ENCODE data around the gene RNF214. TPM values are rescaled to one million over a fixed set of nuclear protein-coding genes. Genes with fewer than 3 reads are reported as not detected.
A peak's percentile ranks its signal among the peaks of the same experiment; 100 is the strongest.

Gene RNF214
- total and polyA plus RNA-seq, 8 donors = 21.5 to 37.1 (median 30.9) TPM

- no peaks in the 10 kb centered on the region for H3K27me3 ChIP-seq
- H3K4me3 ChIP-seq = no peak overlapping the region
- intact Hi-C loops (cut with DNase I) = no loop called here
- H3K27ac ChIP-seq = peak overlapping the region in 1 of 2 donors; percentile 69
- peak; percentile 7 for ATAC-seq
- no peaks in the 10 kb centered on the region for H3K9me3 ChIP-seq
- TF ChIP-seq, protein P1, sequence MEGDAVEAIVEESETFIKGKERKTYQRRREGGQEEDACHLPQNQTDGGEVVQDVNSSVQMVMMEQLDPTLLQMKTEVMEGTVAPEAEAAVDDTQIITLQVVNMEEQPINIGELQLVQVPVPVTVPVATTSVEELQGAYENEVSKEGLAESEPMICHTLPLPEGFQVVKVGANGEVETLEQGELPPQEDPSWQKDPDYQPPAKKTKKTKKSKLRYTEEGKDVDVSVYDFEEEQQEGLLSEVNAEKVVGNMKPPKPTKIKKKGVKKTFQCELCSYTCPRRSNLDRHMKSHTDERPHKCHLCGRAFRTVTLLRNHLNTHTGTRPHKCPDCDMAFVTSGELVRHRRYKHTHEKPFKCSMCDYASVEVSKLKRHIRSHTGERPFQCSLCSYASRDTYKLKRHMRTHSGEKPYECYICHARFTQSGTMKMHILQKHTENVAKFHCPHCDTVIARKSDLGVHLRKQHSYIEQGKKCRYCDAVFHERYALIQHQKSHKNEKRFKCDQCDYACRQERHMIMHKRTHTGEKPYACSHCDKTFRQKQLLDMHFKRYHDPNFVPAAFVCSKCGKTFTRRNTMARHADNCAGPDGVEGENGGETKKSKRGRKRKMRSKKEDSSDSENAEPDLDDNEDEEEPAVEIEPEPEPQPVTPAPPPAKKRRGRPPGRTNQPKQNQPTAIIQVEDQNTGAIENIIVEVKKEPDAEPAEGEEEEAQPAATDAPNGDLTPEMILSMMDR (IDR thresholded peaks at IDR 0.05) = no peak
- H3K4me1 ChIP-seq = peaks cover 12 to 20% of the 10 kb centered on the region in 2 donors
- peak in 1 of 4 donors; percentile 64 for DNase-seq
- peaks cover 0 to 100% of the 10 kb centered on the region in 2 donors for H3K36me3 ChIP-seq
Measured at GRCh38 chr11:117220568-117220967, 11.9 kb upstream of the RNF214 start.

GRCh38 chr11:117220999-117221774 lies 11.3 kb upstream of the RNF214 start:
- peak; percentile 15 for ATAC-seq
- intact Hi-C loops (cut with DNase I) = no loop called here
- Histone ChIP-seq H3K36me3 (peaks cover 0 to 97% of the 10 kb centered on the region in 2 donors), H3K9me3 (no peaks in the 10 kb centered on the region), H3K4me3 (no peak overlapping the region), H3K27me3 (no peaks in the 10 kb centered on the region), H3K4me1 (peaks cover 12 to 20% of the 10 kb centered on the region in 2 donors), H3K27ac (peak overlapping the region in 1 of 2 donors; percentile 69)
- TF ChIP-seq, protein P1 (IDR thresholded peaks at IDR 0.05) = no peak
- DNase-seq = no peak

DNA sequence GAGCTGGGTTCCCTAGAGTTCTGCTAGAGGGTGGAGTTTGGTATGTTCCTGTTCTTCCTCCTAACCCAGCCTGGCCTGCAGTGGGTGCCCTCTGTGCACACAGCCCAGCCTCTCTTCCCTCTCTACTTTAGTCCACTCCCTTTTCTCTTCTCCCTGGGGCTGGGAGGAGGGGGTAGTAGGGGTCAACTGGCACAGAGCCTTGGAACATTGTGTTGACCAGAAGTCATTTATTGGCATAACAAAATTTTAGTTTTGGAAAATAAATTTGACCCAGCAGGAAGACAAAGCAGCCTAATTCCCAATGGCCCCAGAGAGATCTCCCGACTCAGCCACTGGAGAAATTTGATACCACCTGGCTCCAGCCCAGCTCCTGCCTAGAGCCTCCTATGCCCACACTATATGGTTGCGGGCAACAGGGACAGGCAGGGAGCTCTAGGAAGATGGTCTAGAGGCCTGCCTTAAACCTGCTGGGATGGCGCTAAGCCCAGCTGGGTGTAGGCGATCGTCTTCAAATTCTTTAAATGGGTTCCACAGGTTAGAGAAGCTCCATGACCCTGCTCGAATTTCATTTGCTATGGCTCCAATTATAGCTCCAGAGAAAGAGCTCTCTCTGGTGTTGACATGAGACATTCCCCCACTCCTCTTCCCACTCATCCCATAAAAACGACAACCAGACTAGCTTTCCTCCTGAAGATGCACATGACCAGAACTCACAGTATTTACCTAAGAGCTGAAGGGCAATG lies 10.5 kb upstream of the RNF214 start:
- Histone ChIP-seq H3K4me1 (peaks cover 12 to 20% of the 10 kb centered on the region in 2 donors), H3K27ac (peak overlapping the region in 1 of 2 donors; percentile 69), H3K9me3 (no peaks in the 10 kb centered on the region), H3K27me3 (no peaks in the 10 kb centered on the region), H3K36me3 (peaks cover 0 to 94% of the 10 kb centered on the region in 2 donors), H3K4me3 (no peak overlapping the region)
- TF ChIP-seq, protein P1 (IDR thresholded peaks at IDR 0.05) = no peak
- DNase-seq (peak in 1 of 4 donors; percentile 41), ATAC-seq (peak; percentile 70)
- intact Hi-C loops (cut with DNase I) = no loop called here

DNA sequence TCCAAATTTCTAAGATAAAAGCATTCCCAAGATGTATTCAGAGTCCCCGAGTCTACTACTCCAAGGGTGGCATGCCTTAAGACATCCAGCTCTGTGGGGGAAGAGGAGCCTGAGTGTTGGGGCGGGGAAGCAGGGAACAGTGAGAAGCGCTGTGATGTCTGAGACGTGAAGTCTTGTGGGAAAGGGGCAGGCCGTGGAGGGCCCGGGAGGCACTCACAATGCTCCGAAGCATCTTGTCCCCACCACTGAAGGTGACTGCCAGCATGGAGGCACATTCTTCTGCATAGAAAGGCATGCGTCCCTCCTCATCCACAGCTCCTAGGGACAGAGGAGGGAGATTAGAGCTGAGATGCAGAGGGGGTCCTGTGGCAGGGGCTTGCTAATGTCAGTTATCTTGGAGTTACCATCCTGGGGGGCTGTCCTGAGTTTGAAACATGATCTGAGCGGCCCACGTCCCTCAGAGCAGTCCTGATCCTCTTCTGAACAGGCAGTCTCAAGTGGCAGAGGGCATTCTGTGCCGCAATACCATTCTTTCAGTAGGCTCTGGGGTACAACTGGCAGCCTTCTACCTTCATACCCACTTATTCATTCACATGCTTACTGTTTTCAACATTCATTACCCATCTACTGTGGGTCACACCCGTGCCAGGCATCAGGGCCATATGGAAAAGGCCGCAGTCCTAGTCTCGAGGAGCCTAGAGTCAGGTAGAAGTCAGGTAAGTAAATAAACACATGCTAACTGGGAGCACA lies 9.3 kb upstream of the RNF214 start:
- intact Hi-C loops (cut with DNase I) = no loop called here

More for the DNA sequence above, 9.3 kb upstream of the RNF214 start:
- TF ChIP-seq, protein P1 (IDR thresholded peaks at IDR 0.05) = no peak
- Histone ChIP-seq H3K4me3 (no peak overlapping the region), H3K4me1 (peaks cover 12 to 20% of the 10 kb centered on the region in 2 donors), H3K36me3 (peaks cover 0 to 94% of the 10 kb centered on the region in 2 donors), H3K9me3 (no peaks in the 10 kb centered on the region), H3K27ac (no peak overlapping the region), H3K27me3 (no peaks in the 10 kb centered on the region)
- DNase-seq = no peak
- ATAC-seq = no peak

Data from left lung (tissue), 10 donors.